Measurements from ENCODE around the gene MCF2L.

DNA sequence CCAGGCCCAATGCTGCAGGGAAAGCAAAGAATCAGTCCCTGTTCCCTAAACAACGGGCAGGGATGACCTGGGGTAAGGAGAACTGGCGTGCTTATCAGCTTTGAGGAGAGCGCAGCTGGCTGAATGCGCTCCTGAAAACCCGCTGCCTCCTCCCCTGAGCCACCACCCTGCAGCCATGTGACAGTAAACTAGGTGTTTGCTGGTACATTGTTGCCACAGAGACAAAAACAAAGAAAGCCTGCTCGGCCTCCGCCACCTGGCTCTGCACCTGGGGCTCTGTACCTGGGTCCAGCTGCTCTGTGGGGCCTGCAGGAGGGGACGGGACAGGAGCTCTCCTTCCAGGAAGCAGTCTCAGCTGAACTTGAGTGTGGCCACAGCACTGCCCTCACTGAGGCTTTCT is 21.8 kb downstream of the MCF2L start:
- TF ChIP-seq, protein P1, sequence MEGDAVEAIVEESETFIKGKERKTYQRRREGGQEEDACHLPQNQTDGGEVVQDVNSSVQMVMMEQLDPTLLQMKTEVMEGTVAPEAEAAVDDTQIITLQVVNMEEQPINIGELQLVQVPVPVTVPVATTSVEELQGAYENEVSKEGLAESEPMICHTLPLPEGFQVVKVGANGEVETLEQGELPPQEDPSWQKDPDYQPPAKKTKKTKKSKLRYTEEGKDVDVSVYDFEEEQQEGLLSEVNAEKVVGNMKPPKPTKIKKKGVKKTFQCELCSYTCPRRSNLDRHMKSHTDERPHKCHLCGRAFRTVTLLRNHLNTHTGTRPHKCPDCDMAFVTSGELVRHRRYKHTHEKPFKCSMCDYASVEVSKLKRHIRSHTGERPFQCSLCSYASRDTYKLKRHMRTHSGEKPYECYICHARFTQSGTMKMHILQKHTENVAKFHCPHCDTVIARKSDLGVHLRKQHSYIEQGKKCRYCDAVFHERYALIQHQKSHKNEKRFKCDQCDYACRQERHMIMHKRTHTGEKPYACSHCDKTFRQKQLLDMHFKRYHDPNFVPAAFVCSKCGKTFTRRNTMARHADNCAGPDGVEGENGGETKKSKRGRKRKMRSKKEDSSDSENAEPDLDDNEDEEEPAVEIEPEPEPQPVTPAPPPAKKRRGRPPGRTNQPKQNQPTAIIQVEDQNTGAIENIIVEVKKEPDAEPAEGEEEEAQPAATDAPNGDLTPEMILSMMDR (IDR thresholded peaks at IDR 0.05; ENCODE audit: low read length) = no peak
- no peak for TF ChIP-seq EZH2 (optimal IDR thresholded peaks at IDR 0.05; ENCODE audit: low read depth, low read length)
